ENCODE data around the gene MALAT1. TPM values are rescaled to one million over a fixed set of nuclear protein-coding genes. Genes with fewer than 3 reads are reported as not detected.

MALAT1 gene
- total and polyA plus RNA-seq, 2 of the 13 experiments (the other 11 are each of a cell fraction or from before 2014, with no cell fraction given) = 143 to 1,237 TPM

DNA sequence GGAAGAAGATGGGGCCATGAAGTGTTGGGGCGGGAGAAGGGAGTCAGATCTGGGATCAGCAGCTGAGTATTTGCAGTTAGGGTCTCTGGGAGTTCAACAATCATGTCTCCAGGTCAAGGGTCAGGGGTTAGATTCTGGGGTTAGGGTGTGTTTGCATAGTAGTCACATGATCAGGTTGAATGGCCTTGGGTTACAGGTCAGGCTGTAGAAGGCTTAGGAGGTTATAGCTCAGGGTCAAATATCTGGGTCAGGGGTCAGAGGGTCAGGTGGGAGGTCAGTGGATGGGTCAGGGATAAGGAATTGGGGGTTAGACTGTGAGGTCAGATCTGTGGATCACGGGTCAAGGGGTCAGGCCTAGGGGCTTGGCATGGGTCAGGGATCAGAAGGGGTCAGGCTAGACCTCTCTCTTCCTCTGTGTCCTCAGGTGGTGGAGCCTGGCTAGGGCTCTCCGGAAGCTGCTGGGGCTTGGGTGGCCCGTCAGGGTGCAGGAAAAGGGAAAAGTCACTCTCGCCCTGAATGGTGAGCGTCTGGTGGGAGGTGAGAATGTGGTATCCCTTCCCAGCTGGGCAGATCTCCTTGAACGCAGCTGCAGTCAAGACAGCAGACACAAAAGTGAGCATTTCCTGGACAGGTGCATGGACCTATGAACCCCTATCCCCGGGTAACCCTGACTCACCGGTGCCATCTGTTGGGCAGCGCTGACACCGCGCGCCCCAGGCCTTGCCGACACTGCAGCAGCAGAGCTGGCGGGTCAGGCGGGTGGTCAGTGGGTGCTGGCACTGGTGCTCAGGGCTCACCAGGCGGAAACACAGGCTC, 52.9 kb downstream of the MALAT1 start (continued):
- TF ChIP-seq, protein P1, sequence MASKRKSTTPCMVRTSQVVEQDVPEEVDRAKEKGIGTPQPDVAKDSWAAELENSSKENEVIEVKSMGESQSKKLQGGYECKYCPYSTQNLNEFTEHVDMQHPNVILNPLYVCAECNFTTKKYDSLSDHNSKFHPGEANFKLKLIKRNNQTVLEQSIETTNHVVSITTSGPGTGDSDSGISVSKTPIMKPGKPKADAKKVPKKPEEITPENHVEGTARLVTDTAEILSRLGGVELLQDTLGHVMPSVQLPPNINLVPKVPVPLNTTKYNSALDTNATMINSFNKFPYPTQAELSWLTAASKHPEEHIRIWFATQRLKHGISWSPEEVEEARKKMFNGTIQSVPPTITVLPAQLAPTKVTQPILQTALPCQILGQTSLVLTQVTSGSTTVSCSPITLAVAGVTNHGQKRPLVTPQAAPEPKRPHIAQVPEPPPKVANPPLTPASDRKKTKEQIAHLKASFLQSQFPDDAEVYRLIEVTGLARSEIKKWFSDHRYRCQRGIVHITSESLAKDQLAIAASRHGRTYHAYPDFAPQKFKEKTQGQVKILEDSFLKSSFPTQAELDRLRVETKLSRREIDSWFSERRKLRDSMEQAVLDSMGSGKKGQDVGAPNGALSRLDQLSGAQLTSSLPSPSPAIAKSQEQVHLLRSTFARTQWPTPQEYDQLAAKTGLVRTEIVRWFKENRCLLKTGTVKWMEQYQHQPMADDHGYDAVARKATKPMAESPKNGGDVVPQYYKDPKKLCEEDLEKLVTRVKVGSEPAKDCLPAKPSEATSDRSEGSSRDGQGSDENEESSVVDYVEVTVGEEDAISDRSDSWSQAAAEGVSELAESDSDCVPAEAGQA (IDR thresholded peaks at IDR 0.05; ENCODE audit: low read depth) = no peak
- TF ChIP-seq, protein P1 (CRISPR knock-in tag; IDR thresholded peaks at IDR 0.05; ENCODE audit: borderline replicate concordance) = no peak
- TF ChIP-seq ZFAT (CRISPR knock-in tag; conservative IDR thresholded peaks at IDR 0.05) (no peak), DNMT3B (CRISPR knock-in tag; conservative IDR thresholded peaks at IDR 0.05) (no peak), MXD4 (CRISPR knock-in tag; IDR thresholded peaks at IDR 0.05) (no peak), NKX3-1 (CRISPR knock-in tag; IDR thresholded peaks at IDR 0.05) (no peak), ZBTB3 (CRISPR knock-in tag; IDR thresholded peaks at IDR 0.05; ENCODE audit: borderline replicate concordance, low read depth) (no peak), TMF1 (CRISPR knock-in tag; IDR thresholded peaks at IDR 0.05; ENCODE audit: low read depth) (no peak), KMT2A (CRISPR knock-in tag; IDR thresholded peaks at IDR 0.05) (no peak), ZBTB1 (CRISPR knock-in tag; IDR thresholded peaks at IDR 0.05; ENCODE audit: borderline replicate concordance) (no peak), SOX6 (IDR thresholded peaks at IDR 0.05) (no peak), SOX6 (CRISPR knock-in tag; IDR thresholded peaks at IDR 0.05) (no peak), ZNF496 (CRISPR knock-in tag; IDR thresholded peaks at IDR 0.05; ENCODE audit: insufficient replicate concordance) (no peak), ZZZ3 (CRISPR knock-in tag; IDR thresholded peaks at IDR 0.05; ENCODE audit: borderline replicate concordance) (0 out of 2 replicates have a peak, but pooled peaks have one; percentile 20), ZNF746 (CRISPR knock-in tag; IDR thresholded peaks at IDR 0.05) (no peak), ZNF768 (CRISPR knock-in tag; IDR thresholded peaks at IDR 0.05) (peak; percentile 47; the same call in 1 of the 2 replicates), RBM22 (optimal IDR thresholded peaks at IDR 0.05; ENCODE audit: low read length) (no peak)
- TF ChIP-seq, protein P2, sequence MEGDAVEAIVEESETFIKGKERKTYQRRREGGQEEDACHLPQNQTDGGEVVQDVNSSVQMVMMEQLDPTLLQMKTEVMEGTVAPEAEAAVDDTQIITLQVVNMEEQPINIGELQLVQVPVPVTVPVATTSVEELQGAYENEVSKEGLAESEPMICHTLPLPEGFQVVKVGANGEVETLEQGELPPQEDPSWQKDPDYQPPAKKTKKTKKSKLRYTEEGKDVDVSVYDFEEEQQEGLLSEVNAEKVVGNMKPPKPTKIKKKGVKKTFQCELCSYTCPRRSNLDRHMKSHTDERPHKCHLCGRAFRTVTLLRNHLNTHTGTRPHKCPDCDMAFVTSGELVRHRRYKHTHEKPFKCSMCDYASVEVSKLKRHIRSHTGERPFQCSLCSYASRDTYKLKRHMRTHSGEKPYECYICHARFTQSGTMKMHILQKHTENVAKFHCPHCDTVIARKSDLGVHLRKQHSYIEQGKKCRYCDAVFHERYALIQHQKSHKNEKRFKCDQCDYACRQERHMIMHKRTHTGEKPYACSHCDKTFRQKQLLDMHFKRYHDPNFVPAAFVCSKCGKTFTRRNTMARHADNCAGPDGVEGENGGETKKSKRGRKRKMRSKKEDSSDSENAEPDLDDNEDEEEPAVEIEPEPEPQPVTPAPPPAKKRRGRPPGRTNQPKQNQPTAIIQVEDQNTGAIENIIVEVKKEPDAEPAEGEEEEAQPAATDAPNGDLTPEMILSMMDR (CRISPR knock-in tag; IDR thresholded peaks at IDR 0.05) = peak; percentile 83
- TF ChIP-seq, protein P3, sequence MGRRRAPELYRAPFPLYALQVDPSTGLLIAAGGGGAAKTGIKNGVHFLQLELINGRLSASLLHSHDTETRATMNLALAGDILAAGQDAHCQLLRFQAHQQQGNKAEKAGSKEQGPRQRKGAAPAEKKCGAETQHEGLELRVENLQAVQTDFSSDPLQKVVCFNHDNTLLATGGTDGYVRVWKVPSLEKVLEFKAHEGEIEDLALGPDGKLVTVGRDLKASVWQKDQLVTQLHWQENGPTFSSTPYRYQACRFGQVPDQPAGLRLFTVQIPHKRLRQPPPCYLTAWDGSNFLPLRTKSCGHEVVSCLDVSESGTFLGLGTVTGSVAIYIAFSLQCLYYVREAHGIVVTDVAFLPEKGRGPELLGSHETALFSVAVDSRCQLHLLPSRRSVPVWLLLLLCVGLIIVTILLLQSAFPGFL (CRISPR knock-in tag; IDR thresholded peaks at IDR 0.05) = no peak
- TF ChIP-seq, protein P4, sequence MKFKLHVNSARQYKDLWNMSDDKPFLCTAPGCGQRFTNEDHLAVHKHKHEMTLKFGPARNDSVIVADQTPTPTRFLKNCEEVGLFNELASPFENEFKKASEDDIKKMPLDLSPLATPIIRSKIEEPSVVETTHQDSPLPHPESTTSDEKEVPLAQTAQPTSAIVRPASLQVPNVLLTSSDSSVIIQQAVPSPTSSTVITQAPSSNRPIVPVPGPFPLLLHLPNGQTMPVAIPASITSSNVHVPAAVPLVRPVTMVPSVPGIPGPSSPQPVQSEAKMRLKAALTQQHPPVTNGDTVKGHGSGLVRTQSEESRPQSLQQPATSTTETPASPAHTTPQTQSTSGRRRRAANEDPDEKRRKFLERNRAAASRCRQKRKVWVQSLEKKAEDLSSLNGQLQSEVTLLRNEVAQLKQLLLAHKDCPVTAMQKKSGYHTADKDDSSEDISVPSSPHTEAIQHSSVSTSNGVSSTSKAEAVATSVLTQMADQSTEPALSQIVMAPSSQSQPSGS (CRISPR knock-in tag; IDR thresholded peaks at IDR 0.05) = no peak

All from HepG2 (cell line).